Parathyroid adenoma (tissue), 2 donors: ENCODE measurements around the gene FADS3.
"Not testable (repeated sequence)": the region's sequence is repeated elsewhere in the genome, so short reads cannot be mapped to it uniquely, and the experiment has no call there.

Experiments
- H2AFZ ChIP-seq: fragments of 300-600 bp; sonication (generic); one replicate; pipeline ENCODE4 v1.7.0; 2017; ENCODE audit warnings: antibody characterized with exemption, mild to moderate bottlenecking
- H3K27ac ChIP-seq: fragments of 300-600 bp; sonication (generic); one replicate; pipeline ENCODE4 v1.7.0; 2017
- H3K27me3 ChIP-seq: fragments of 300-600 bp; sonication (generic); one replicate; pipeline ENCODE4 v1.7.0; 2017; ENCODE audit warnings: low read length; ENCODE audit not compliant: control insufficient read depth, insufficient read depth
- H3K36me3 ChIP-seq: fragments of 300-600 bp; sonication (generic); one replicate; pipeline ENCODE4 v1.7.0; 2017; ENCODE audit warnings: low read length; ENCODE audit not compliant: control insufficient read depth, insufficient read depth
- H3K4me1 ChIP-seq: fragments of 300-600 bp; sonication (generic); one replicate; pipeline ENCODE4 v1.7.0; 2017; ENCODE audit warnings: control low read depth
- H3K4me2 ChIP-seq: fragments of 300-600 bp; sonication (generic); one replicate; pipeline ENCODE4 v1.7.0; 2017; ENCODE audit warnings: low read length
- H3K4me3 ChIP-seq: fragments of 300-600 bp; sonication (generic); one replicate; pipeline ENCODE4 v1.7.0; 2017; ENCODE audit warnings: low read depth, low read length
- H3K79me2 ChIP-seq: fragments of 300-600 bp; sonication (generic); one replicate; pipeline ENCODE4 v1.7.0; 2017; ENCODE audit warnings: control low read depth
- H3K9ac ChIP-seq: fragments of 300-600 bp; sonication (generic); one replicate; pipeline ENCODE4 v1.7.0; 2017; ENCODE audit warnings: mild to moderate bottlenecking
- H3K9me3 ChIP-seq: fragments of 300-600 bp; sonication (generic); one replicate; pipeline ENCODE4 v1.7.0; 2017; ENCODE audit warnings: low read length; ENCODE audit not compliant: control insufficient read depth
- CTCF ChIP-seq: fragments of 300-600 bp; sonication (generic); IDR thresholded peaks from one replicate; pipeline ENCODE4 v1.7.0; 2017; ENCODE audit warnings: antibody characterized with exemption, mild to moderate bottlenecking
- donor health status: primary hyperparathyroidism.

Gene FADS3

GRCh38 chr11:61883327-61883726, 8.0 kb downstream of the FADS3 start:
- Histone ChIP-seq H3K27me3 (no peaks in the 10 kb centered on the region), H3K9me3 (no peaks in the 10 kb centered on the region), H3K4me3 (no peak overlapping the region), H3K36me3 (no peaks in the 10 kb centered on the region), H3K4me2 (no peak overlapping the region), H3K4me1 (no peaks in the 10 kb centered on the region), H3K27ac (no peak overlapping the region), H2AFZ (no peak overlapping the region), H3K79me2 (no peaks in the 10 kb centered on the region), H3K9ac (no peak overlapping the region)
- no peak for TF ChIP-seq CTCF

- Histone ChIP-seq H3K4me2 (no peak overlapping the region), H3K9me3 (no peaks in the 10 kb centered on the region), H2AFZ (no peak overlapping the region), H3K36me3 (no peaks in the 10 kb centered on the region), H3K79me2 (no peaks in the 10 kb centered on the region), H3K27me3 (no peaks in the 10 kb centered on the region), H3K4me1 (no peaks in the 10 kb centered on the region), H3K4me3 (no peak overlapping the region), H3K27ac (no peak overlapping the region), H3K9ac (no peak overlapping the region)
- TF ChIP-seq CTCF, result no peak
Measured at GRCh38 chr11:61882879-61883278, 8.5 kb downstream of the FADS3 start.

GRCh38 chr11:61882267-61882666, 9.1 kb downstream of the FADS3 start:
- not testable (repeated sequence) for H3K4me1 ChIP-seq

GRCh38 chr11:61881397-61881796, 9.9 kb downstream of the FADS3 start:
- no peak overlapping the region for H2AFZ ChIP-seq
- TF ChIP-seq CTCF, result no peak
- no peaks in the 10 kb centered on the region for H3K27me3 ChIP-seq
- no peak overlapping the region for H3K27ac ChIP-seq
- H3K4me1 ChIP-seq, result no peaks in the 10 kb centered on the region
- no peaks in the 10 kb centered on the region for H3K9me3 ChIP-seq
- no peak overlapping the region for H3K9ac ChIP-seq
- H3K4me2 ChIP-seq, result no peak overlapping the region
- no peaks in the 10 kb centered on the region for H3K79me2 ChIP-seq
- H3K4me3 ChIP-seq, result no peak overlapping the region
- H3K36me3 ChIP-seq, result no peaks in the 10 kb centered on the region

More at GRCh38 chr11:61882267-61882666, 9.1 kb downstream of the FADS3 start:
- not testable (repeated sequence) for H3K4me2 ChIP-seq, H3K4me3 ChIP-seq, H3K9ac ChIP-seq, H3K27ac ChIP-seq, H3K36me3 ChIP-seq, H2AFZ ChIP-seq, H3K79me2 ChIP-seq, H3K9me3 ChIP-seq, H3K27me3 ChIP-seq

GRCh38 chr11:61880454-61880853, 10.9 kb downstream of the FADS3 start:
- H3K4me3 ChIP-seq, result no peak overlapping the region
- no peak overlapping the region for H3K27ac ChIP-seq

More at GRCh38 chr11:61880454-61880853, 10.9 kb downstream of the FADS3 start:
- Histone ChIP-seq H3K4me2 (no peak overlapping the region), H3K4me1 (no peaks in the 10 kb centered on the region), H3K36me3 (no peaks in the 10 kb centered on the region), H3K9ac (no peak overlapping the region), H3K27me3 (no peaks in the 10 kb centered on the region), H3K79me2 (no peaks in the 10 kb centered on the region), H2AFZ (no peak overlapping the region), H3K9me3 (no peaks in the 10 kb centered on the region)
- TF ChIP-seq CTCF, result no peak
